Naive B cell (primary cell): ENCODE results near the gene SLCO1B1. TPM values are rescaled to one million over a fixed set of nuclear protein-coding genes. Genes with fewer than 3 reads are reported as not detected.

ENCODE experiments used
- ATAC-seq, 2 donors: fragments of 150-1000 bp; cut with Tn5 transposase; 2 replicates each; pipeline ENCODE4 v1.10.0; 2021; ENCODE audit warnings: low read depth in 2 of 2, mild to moderate bottlenecking in 2 of 2, moderate library complexity in 2 of 2
- DNase-seq: peaks from one replicate; pipeline ENCODE4 v3.0.0; 2022
- H3K27ac Mint-ChIP-seq, 6 donors: one replicate each; pipeline ENCODE4 v1.8.0; 2020 to 2022; ENCODE audit warnings: mild to moderate bottlenecking in 6 of 6, mixed read lengths in 6 of 6, moderate library complexity in 5 of 6, inconsistent platforms in 2 of 6
- H3K27me3 Mint-ChIP-seq, 3 donors: one replicate each; pipeline ENCODE4 v1.8.0; 2021 to 2022; ENCODE audit warnings: mixed read lengths in 3 of 3, mild to moderate bottlenecking in 1 of 3
- H3K36me3 Mint-ChIP-seq, 2 donors: one replicate each; pipeline ENCODE4 v1.8.0; 2020 to 2022; ENCODE audit warnings: mixed read lengths in 2 of 2, inconsistent platforms in 1 of 2, mild to moderate bottlenecking in 1 of 2
- H3K4me1 Mint-ChIP-seq, 3 donors: one replicate each; pipeline ENCODE4 v1.8.0; 2020 to 2022; ENCODE audit warnings: mixed read lengths in 3 of 3, inconsistent platforms in 1 of 3, mild to moderate bottlenecking in 1 of 3, moderate library complexity in 1 of 3
- H3K4me3 Mint-ChIP-seq, 8 donors: one replicate each; pipeline ENCODE4 v1.8.0; 2020 to 2022; ENCODE audit warnings: mild to moderate bottlenecking in 8 of 8, mixed read lengths in 8 of 8, moderate library complexity in 8 of 8, inconsistent platforms in 2 of 8
- H3K9me3 Mint-ChIP-seq, 7 donors: one replicate each; pipeline ENCODE4 v1.8.0; 2020 to 2022; ENCODE audit warnings: mixed read lengths in 7 of 7, mild to moderate bottlenecking in 5 of 7, inconsistent platforms in 2 of 7, moderate library complexity in 1 of 7
- polyA plus RNA-seq, 6 donors: library from polyadenylated mRNA; unstranded; fragments of 300-500 nt; fragmentation: Illumina TruSeq; gene quantifications; one replicate each; pipeline ENCODE4 v1.2.3, GENCODE V29; 2021; ENCODE audit warnings: low read depth in 6 of 6

SLCO1B1 gene
- polyA plus RNA-seq, 6 donors from 2014 or later = not detected

DNA sequence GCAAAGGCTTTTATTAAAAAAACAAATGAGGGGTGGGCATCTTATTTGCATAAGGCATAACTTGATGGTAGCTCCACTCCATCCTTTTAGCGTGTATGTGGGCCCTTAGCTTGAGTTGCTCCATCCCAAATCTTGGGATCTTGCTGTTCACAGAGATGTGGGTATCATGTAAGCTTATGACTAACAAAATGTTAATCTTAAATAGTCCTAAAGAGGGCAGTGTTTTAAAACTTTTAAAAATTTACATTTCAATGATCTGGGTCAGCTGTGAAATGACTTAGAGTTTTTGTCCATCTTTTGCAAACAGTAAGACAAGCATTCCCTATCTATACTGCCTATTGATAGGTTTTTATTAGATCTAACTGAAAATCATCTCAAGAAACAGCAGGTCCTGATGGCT, 117.7 kb downstream of the SLCO1B1 start:
- H3K27ac Mint-ChIP-seq = no peak overlapping the region
- ATAC-seq = no peak
- no peak overlapping the region for H3K4me3 Mint-ChIP-seq
- H3K4me1 Mint-ChIP-seq = no peaks in the 10 kb centered on the region
- no peaks in the 10 kb centered on the region for H3K27me3 Mint-ChIP-seq
- no peak for DNase-seq
- no peaks in the 10 kb centered on the region for H3K9me3 Mint-ChIP-seq
- no peaks in the 10 kb centered on the region for H3K36me3 Mint-ChIP-seq

DNA sequence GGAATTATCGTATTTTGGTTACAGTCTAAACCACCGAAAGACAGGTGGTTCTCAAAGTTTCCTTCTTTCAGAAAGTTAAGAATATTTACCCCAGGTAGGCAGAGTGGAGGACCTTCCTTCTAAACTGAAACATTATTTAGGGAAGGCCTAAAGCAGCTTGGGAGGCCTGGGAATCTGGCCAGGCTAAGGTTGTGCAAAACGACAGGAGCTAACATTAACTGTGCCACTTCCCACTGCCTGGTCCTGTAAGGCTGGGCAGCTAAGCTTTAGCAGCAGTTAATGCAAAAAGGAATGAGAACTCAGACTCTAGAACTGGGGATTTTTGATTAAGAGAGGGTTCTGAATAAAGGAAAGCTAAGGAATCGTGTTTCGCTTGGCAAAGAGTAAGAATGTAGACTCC, 121.1 kb downstream of the SLCO1B1 start:
- H3K4me3 Mint-ChIP-seq = no peak overlapping the region
- H3K4me1 Mint-ChIP-seq = no peaks in the 10 kb centered on the region
- no peaks in the 10 kb centered on the region for H3K36me3 Mint-ChIP-seq
- DNase-seq (no peak), ATAC-seq (no peak)
- H3K27me3 Mint-ChIP-seq = no peaks in the 10 kb centered on the region
- H3K27ac Mint-ChIP-seq = no peak overlapping the region
- H3K9me3 Mint-ChIP-seq = peaks cover 0 to 1% (median 0%) of the 10 kb centered on the region in 7 donors

DNA sequence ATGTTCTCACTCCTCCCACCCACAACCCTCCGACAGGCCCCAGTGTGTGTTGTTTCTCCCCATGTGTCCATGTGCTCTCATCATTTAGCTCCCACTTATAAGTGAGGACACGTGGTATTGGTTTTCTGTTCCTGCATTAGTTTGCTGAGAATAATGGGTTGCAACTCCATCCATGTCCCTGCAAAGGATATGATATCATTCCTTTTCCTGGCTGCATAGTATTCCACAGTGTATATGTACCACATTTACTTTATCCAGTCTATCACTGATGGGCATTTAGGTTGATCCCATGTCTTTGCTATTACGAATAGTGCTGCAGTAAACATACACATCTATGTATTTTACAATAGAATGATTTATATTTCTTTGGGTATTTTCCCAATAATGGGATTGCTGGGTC, 126.2 kb downstream of the SLCO1B1 start:
- Mint-ChIP-seq H3K4me3 (no peak overlapping the region), H3K27ac (no peak overlapping the region), H3K9me3 (peaks cover 4 to 24% (median 7%) of the 10 kb centered on the region in 7 donors), H3K36me3 (no peaks in the 10 kb centered on the region), H3K4me1 (no peaks in the 10 kb centered on the region), H3K27me3 (no peaks in the 10 kb centered on the region)
- ATAC-seq (no peak), DNase-seq (no peak)

- H3K27ac Mint-ChIP-seq = no peak overlapping the region
- peaks cover 0 to 8% of the 10 kb centered on the region in 2 donors for H3K36me3 Mint-ChIP-seq
- H3K4me1 Mint-ChIP-seq = no peaks in the 10 kb centered on the region
- no peak overlapping the region for H3K4me3 Mint-ChIP-seq
- H3K27me3 Mint-ChIP-seq = no peaks in the 10 kb centered on the region
- DNase-seq (no peak), ATAC-seq (no peak)
- peaks cover 4 to 22% (median 13%) of the 10 kb centered on the region in 7 donors for H3K9me3 Mint-ChIP-seq
These were observed 133.2 kb downstream of the SLCO1B1 start for GRCh38 chr12:21264232-21264631.

- Mint-ChIP-seq H3K4me1 (no peaks in the 10 kb centered on the region), H3K27ac (no peak overlapping the region), H3K9me3 (peaks cover 4 to 13% (median 8%) of the 10 kb centered on the region in 7 donors), H3K36me3 (peaks cover 0 to 8% of the 10 kb centered on the region in 2 donors), H3K27me3 (no peaks in the 10 kb centered on the region), H3K4me3 (no peak overlapping the region)
- DNase-seq = no peak
- ATAC-seq = no peak
These were observed 134.9 kb downstream of the SLCO1B1 start for GRCh38 chr12:21265932-21266331.

- Mint-ChIP-seq H3K4me3 (no peak overlapping the region), H3K4me1 (no peaks in the 10 kb centered on the region), H3K27ac (no peak overlapping the region), H3K27me3 (peaks cover 0 to 7% (median 0%) of the 10 kb centered on the region in 3 donors), H3K9me3 (peaks cover 0 to 6% (median 0%) of the 10 kb centered on the region in 7 donors), H3K36me3 (no peaks in the 10 kb centered on the region)
- DNase-seq (no peak), ATAC-seq (no peak)
These were observed 145.8 kb downstream of the SLCO1B1 start for GRCh38 chr12:21276826-21277225.

Other genes starting within 250 kb of the SLCO1B1 start
- gene SLCO1A2, start 203.7 kb downstream of the SLCO1B1 start, polyA plus RNA-seq = not detected
- gene IAPP, start 241.7 kb downstream of the SLCO1B1 start, polyA plus RNA-seq = not detected